Measurements from ENCODE around the gene ALX4.

- TF ChIP-seq CTCF (IDR thresholded peaks at IDR 0.05; ENCODE audit: low read length) (no peak), EZH2phosphoT487 (IDR thresholded peaks at IDR 0.05; ENCODE audit: low read length) (no peak), EZH2 (optimal IDR thresholded peaks at IDR 0.05; ENCODE audit: low read depth, low read length) (no peak)
Measured at GRCh38 chr11:44290208-44290607, 19.7 kb downstream of the ALX4 start.

All from MM.1S (cell line).